Dedifferentiated amniotic fluid mesenchymal stem cell (primary cell): Measurements from ENCODE around the gene TRPM6.
A peak's percentile ranks its signal among the peaks of the same experiment; 100 is the strongest.
"Not testable (repeated sequence)": the region's sequence is repeated elsewhere in the genome, so short reads cannot be mapped to it uniquely, and the experiment has no call there.

Experiments
- DNase-seq: peaks from one replicate; pipeline ENCODE4 v3.0.0-alpha.2; 2016; ENCODE audit errors: extremely low spot score

Gene TRPM6

DNA sequence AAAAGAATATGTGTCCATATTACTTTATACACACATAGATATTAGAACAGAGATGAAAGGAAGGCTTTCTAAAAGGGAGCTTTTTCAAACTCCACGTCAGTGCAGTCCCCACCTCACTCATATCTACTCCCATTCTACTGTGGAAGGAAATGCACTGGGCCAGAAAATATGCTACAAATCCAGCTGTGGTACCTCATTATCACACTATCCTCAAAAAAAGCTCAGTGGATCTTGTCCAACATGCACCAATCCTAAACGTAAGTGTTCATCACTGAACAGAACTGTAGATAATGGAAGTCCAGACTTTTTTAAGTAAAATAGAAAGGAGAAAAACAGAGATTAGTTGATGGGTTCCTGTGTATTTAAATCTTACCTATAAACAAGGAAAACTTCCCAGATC, 27.9 kb downstream of the TRPM6 start:
- no peak for DNase-seq

GRCh38 chr9:74858751-74859414, 28.8 kb downstream of the TRPM6 start:
- no peak for DNase-seq

- DNase-seq: no peak
Observed at GRCh38 chr9:74856989-74857388, 30.7 kb downstream of the TRPM6 start.

DNA sequence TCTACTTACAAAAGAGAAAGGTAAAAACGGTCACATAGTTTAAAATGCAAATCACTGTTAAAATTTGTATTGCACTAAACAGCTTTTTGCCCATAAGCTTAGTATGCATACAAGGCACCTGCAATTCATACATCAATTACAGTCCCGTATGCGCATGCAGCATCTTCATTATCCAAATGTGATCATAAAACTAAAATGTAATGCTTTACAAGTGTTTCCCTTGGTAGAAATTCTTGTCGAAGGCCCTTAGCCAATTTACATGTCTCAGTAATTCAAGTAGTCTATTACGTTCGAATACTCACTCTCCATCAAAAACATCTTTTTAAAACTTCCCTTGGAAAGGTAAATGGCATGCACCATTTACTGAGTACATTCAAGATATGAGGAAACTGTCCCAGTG, 32.6 kb downstream of the TRPM6 start:
- no peak for DNase-seq

DNA sequence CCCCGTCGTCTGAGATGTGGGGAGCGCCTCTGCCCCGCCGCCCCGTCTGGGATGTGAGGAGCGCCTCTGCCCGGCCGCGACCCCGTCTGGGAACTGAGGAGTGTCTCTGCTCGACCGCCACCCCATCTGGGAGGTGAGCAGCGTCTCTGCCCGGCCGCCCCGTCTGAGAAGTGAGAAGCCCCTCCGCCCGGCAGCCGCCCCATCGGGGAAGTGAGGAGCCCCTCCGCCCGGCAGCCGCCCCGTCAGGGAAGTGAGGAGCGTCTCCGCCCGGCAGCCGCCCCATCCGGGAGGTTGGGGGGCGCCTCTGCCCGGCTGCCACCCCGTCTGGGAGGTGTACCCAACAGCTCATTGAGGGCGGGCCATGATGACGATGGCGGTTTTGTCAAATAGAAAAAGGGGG, 34.7 kb downstream of the TRPM6 start:
- DNase-seq: not testable (repeated sequence)

- no peak for DNase-seq
Observed at GRCh38 chr9:74848153-74848525, 39.6 kb downstream of the TRPM6 start.

- DNase-seq: no peak
Observed at GRCh38 chr9:74847478-74848152, 40.1 kb downstream of the TRPM6 start.

DNA sequence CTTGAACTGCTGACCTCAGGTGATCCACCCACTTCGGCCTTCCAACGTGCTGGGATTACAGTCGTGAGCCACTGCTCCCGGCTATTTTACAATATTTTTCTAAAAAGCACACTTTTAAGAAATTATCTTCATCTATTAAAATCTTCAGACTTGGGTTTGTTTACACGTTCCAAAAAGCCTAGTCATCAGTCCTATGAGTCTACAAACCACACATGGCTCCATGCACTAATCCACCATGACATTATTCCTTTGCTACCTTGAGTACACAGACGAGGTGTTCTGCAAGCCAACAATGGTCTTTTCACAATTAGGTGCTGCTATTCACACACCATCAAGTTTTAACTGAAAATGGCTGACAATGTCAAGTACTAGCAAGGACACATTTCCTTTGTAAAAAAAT, 41.0 kb downstream of the TRPM6 start:
- no peak for DNase-seq

DNA sequence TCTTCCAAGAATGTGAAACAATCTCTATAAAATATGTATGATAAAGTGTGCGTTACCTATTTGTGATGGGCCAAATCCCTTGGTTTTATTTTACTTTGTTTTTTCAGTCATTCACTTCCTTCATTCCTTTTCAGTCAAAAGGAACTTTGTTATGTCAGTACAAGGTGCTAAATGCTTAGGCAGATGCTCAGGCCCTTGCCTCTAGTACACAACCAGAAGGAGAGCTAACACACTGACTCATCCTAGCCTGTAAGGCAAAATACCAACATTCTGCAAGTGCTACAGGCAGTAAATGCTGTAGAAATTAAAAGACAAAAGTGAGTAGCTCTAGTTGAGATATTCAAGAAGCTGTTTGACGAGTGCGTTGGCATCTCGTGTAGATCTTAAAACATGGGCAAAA, 49.4 kb downstream of the TRPM6 start:
- DNase-seq: no peak

DNA sequence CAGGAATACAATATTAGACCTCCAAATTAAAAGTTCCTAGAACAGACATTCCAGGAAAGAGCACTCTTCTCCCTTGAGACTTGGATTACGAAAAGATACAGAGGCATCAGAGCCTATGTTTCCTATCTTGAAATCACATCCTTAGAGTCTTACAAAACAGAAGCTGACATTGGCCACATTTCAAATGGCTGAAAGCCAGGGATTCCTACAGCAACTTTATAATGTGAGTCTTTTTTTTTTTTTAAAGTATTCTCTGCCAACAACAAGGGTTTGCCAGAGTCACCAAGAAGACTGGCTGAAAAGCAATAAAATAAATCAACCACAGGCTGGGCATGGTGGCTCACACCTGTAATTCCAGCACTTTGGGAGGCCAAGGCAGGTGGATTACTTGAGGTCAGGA, 63.1 kb downstream of the TRPM6 start:
- DNase-seq: no peak

GRCh38 chr9:74821636-74822035, 66.1 kb downstream of the TRPM6 start:
- DNase-seq: no peak

- DNase-seq: no peak
Observed at GRCh38 chr9:74817816-74818215, 69.9 kb downstream of the TRPM6 start.

GRCh38 chr9:74817281-74817810, 70.4 kb downstream of the TRPM6 start:
- DNase-seq: no peak

DNA sequence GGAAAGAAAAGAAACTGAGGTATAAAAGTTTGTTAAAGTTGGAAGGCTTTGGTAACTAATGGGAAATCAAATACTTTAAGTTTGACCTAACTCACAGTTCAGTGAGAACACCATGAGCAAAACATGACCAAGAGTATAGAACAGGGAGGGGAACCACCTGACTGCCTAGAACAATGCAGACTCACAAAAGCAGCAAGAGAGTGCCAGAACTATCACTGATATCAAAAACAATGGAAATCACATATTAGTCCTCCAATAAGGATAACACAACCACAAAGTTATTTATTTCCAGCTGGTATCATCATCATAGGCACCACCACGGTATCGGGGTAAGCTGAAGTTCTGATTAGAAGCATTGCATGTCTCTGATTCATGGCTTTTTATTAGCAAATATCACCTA, 77.5 kb downstream of the TRPM6 start:
- DNase-seq: no peak

DNA sequence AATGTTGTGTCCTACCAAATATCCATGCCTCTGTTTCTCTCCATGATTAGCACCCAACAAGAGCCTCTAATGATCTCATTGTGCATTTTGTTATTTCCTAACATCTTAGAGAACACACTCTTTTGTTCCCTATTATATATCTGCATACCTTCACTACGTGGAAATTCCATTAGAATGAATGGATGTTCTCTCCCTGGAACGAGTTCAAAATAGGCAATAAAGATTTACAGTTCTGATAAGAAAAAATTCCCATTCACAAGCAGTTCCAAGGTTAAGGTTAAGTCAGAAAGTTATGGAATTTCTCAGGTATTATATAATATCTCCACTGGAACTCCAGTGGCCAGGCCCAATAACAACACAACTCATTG, 83.7 kb downstream of the TRPM6 start:
- DNase-seq: no peak

DNA sequence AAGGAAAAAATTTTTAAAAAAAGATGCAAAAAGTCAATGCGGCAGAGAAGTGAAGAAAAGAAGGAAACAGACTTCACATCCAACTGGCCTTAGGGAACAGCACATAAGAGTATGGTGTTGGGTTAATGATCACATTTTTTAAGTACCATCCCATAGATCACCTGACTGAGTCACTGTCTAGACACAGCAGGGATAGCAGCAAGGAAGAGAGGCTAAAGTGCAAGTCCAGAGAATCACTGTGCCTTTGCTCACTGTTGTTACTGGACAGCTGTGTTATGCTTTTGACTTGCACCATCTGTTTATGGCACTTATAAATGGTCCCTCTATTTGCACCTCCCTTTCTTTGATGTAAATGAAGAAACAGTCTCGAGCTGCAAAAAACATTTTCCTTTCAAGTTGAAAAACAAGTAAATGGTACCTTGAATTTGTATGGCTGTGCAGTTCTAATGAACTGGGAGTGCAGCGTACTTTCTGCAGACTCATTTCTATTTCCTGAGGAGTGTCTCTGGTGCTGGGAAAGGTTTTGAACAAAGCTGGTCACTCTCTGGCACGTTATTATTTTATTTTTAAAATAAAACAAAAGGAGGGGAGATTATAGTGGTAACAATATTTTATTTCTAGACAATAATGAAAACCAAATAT, 84.2 kb downstream of the TRPM6 start:
- DNase-seq: no peak

GRCh38 chr9:74800226-74800625, 87.5 kb downstream of the TRPM6 start:
- DNase-seq: no peak

- no peak for DNase-seq
Observed at GRCh38 chr9:74795803-74796202, 91.9 kb downstream of the TRPM6 start.

DNA sequence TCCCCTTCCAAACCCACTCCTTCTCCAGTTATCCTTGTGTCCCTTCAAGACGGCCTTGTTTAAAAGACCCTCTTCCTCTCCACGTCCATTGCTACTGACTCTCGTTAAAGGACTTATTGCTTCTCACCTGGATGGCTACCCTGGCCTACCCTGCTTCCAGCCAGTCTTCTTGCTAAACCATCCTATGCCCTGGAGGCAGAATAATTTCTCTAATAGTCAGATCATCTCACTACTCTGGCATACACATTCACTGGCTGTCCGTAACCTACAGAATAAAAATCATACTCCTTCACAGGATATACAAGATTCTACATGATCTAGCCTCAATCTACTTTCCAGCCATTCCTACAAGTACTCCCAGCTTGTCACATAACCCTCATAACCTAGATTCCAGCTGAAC, 92.6 kb downstream of the TRPM6 start:
- no peak for DNase-seq

DNA sequence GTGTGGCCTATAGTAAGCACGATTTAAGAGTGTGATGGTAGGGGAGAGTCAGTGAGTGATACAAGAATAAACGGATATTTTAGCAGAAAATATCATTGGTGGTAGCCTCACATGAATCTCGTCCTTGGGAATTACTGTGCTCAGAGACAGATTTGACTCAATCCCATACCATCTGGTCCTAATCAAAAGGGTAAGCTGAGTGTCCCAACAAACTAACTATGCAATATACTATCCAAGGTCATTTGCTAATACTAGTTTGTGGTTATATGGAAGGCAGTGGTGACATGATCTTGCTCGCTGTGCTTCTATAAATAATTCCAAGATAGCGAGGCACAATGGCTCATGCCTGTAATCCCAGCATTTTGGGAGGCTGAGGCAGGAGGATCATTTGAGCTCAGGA, 103.2 kb downstream of the TRPM6 start:
- DNase-seq: no peak

DNA sequence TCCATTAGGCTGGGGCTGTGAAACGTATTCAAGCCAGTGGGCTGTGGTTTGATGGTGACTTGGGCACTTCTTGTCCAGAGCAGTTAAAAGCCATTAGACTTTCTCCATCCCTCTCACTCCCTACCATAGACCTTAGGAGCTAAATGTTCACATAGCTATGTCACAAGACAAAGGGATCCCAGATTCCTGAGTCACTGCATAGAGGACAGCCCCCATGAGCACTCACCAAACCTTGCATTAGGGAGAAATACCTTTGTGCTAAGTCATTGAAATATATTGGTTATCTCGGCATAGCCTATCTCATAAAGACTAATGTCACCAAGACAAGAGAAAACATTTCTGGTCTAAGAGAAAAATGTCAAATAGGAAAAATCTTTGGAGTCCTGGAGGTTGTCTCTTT, 104.3 kb downstream of the TRPM6 start:
- DNase-seq: no peak

DNA sequence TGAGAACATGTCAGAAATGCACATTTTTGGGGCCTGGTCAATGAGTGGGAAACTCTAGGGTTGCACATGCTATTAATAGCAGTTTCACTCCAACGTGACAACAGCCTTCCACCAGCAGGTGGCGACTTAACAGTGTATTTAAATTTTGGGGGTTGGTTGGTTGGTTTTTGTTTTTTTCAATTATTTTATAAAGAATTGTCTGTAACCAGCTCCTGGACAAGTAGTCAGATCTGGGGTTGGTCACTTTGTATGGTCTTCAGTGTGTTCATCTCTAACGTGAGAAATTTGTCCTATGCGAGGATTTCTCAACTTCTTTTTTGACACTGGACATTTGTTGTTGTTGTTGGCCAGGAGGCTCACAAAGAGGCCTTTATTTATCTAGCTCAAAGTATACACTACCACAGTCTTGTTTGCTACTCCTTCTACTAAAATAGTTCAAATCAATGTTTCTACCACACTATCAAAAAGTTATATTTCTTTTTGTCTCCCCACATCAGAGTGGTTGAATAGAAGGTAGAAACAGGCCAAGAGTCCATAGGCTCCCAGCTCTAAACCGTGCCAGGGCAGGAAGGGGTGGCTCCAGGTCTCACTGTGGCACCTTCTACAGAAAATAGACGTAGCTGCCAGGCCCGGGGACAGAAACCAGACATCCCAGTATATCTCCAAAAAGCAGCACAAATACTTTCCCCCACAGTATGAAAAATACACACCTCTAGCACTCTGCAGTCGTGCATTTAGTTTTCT, 110.4 kb downstream of the TRPM6 start:
- DNase-seq: peak; percentile 75

GRCh38 chr9:74775396-74775795, 112.3 kb downstream of the TRPM6 start:
- no peak for DNase-seq
